Calu3 (cell line): ENCODE data around the gene C9. TPM values are rescaled to one million over a fixed set of nuclear protein-coding genes. Genes with fewer than 3 reads are reported as not detected.

ENCODE experiments used
- Bru-seq: library from RNA; stranded (reverse); fragments of 400-500 nt; gene quantifications from one replicate; lab custom pipeline; 2021; lab: Mats Ljungman, UMichigan
- BruChase-seq, 2 experiments: library from RNA; stranded (reverse); fragments of 400-500 nt; gene quantifications; one replicate each; lab custom pipeline; 2021; lab: Mats Ljungman, UMichigan
- BruUV-seq: library from RNA; stranded (reverse); fragments of 400-500 nt; replicated peaks from 2 replicates; lab custom pipeline; 2021; lab: Mats Ljungman, UMichigan
- CTCF ChIA-PET: fragments of 300-600 bp; sonication (Branson Sonifier 250); formaldehyde crosslinking; loops from one replicate; lab custom pipeline; 2022; ENCODE audit warnings: antibody characterized with exemption; lab: Charles Lee
- DNase-seq: peaks from one replicate; pipeline ENCODE4 v3.0.0; 2022
- H3K27ac Mint-ChIP-seq: one replicate; pipeline ENCODE4 v1.8.0; 2022; ENCODE audit warnings: mixed read lengths; ENCODE audit not compliant: unreplicated experiment
- H3K27me3 Mint-ChIP-seq: one replicate; pipeline ENCODE4 v1.8.0; 2022; ENCODE audit warnings: mixed read lengths; ENCODE audit not compliant: unreplicated experiment
- H3K36me3 Mint-ChIP-seq: one replicate; pipeline ENCODE4 v1.8.0; 2022; ENCODE audit warnings: mild to moderate bottlenecking, moderate library complexity, mixed read lengths; ENCODE audit not compliant: insufficient read depth, unreplicated experiment
- H3K4me1 Mint-ChIP-seq: one replicate; pipeline ENCODE4 v1.8.0; 2022; ENCODE audit warnings: mild to moderate bottlenecking, low read depth, mixed read lengths; ENCODE audit not compliant: unreplicated experiment
- H3K4me3 Mint-ChIP-seq: one replicate; pipeline ENCODE4 v1.8.0; 2022; ENCODE audit warnings: mild to moderate bottlenecking, low read depth, moderate library complexity, mixed read lengths; ENCODE audit not compliant: unreplicated experiment
- H3K9me3 Mint-ChIP-seq: one replicate; pipeline ENCODE4 v1.8.0; 2022; ENCODE audit warnings: low read depth, mixed read lengths; ENCODE audit not compliant: unreplicated experiment
- intact Hi-C: fragments of 100-400 bp; cut with micrococcal nuclease; formaldehyde crosslinking; loops from one replicate; pipeline ENCODE4 v1.10.0; 2022; ENCODE audit not compliant: unreplicated experiment
- long read RNA-seq: library from polyadenylated mRNA; stranded (forward); transcript quantifications from one replicate; pipeline ENCODE4 v2.0.0, GENCODE V29; 2022
- total RNA-seq: library from RNA; stranded (reverse); gene quantifications from 2 replicates; pipeline ENCODE4 v1.2.3, GENCODE V29; 2022
- TF ChIP-seq, protein P1 (sequence below): fragments of 200-600 bp; IDR thresholded peaks from one replicate; pipeline ENCODE4 v1.8.0; 2022; ENCODE audit warnings: antibody characterized with exemption; ENCODE audit not compliant: unreplicated experiment

C9 gene
- total RNA-seq (not detected in 2 replicates), Bru-seq, nascent RNA (percentile 9 among the genes with signal in this experiment), BruChase-seq, experiment 1, labeled RNA remaining after a 6-hour chase (percentile 8 among the genes with signal in this experiment), BruChase-seq, experiment 2, labeled RNA remaining after a 2-hour chase (percentile 9 among the genes with signal in this experiment)
- long read RNA-seq = 0 reads

DNA sequence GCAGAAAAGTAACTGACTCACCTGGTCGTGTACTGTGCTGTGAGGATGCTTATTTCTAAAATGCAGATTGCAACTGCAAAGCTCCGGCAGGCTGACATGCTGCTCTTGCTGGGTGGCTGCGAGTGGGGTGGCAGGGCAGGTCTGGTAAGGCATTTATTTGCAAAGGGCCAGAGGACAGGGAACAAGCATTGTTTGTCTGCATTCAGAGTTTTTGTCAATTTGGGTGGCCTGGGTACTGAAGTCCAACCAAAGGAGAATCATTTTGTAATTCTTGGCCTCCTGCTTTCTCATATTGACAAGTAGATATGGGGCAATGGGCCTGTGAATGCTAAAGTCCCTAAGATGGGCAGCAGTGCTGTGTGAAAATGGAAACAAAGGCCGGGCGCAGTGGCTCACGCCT is at the start of gene C9:
C9 (minus strand) TSS at position 129 of the 400 bp plus-strand sequence; CDS start at position 98, 31 bp downstream.
- intact Hi-C loops = no loop called here
- Mint-ChIP-seq H3K36me3 (peaks cover 6% of the 10 kb centered on the region), H3K4me1 (peaks cover 21% of the 10 kb centered on the region), H3K4me3 (no peak within 1 kb of the TSS), H3K27me3 (no peaks in the 10 kb centered on the region), H3K9me3 (peaks cover under 1% of the 10 kb centered on the region), H3K27ac (no peak within 1 kb of the TSS)
- BruUV-seq = no TSS peak
- CTCF ChIA-PET = no interaction called here
- TF ChIP-seq, protein P1, sequence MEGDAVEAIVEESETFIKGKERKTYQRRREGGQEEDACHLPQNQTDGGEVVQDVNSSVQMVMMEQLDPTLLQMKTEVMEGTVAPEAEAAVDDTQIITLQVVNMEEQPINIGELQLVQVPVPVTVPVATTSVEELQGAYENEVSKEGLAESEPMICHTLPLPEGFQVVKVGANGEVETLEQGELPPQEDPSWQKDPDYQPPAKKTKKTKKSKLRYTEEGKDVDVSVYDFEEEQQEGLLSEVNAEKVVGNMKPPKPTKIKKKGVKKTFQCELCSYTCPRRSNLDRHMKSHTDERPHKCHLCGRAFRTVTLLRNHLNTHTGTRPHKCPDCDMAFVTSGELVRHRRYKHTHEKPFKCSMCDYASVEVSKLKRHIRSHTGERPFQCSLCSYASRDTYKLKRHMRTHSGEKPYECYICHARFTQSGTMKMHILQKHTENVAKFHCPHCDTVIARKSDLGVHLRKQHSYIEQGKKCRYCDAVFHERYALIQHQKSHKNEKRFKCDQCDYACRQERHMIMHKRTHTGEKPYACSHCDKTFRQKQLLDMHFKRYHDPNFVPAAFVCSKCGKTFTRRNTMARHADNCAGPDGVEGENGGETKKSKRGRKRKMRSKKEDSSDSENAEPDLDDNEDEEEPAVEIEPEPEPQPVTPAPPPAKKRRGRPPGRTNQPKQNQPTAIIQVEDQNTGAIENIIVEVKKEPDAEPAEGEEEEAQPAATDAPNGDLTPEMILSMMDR = no peak
- DNase-seq = no peak

DNA sequence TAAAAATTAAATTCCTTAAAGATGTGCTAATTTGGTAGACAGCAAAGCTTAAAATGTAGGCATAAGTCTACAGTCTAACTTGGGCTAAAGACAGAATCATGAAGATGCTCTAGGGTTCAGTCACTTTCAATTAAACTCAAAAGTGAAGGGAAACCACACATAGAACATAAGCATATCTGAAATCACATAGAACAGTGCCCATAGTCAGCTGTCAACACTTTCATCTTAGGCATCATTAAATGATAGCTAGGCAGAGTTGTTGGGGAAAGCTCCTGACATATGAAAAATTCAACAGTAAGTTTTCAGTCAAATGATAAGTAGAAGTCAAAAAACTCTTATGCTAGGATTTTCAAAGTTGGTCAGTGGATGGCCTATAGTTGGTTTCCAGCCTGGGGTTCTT is 49.5 kb upstream of the C9 start:
- TF ChIP-seq, protein P1 = no peak
- H3K4me1 Mint-ChIP-seq = peaks cover 25% of the 10 kb centered on the region
- intact Hi-C loops = no loop called here
- no peaks in the 10 kb centered on the region for H3K27me3 Mint-ChIP-seq
- H3K9me3 Mint-ChIP-seq = no peaks in the 10 kb centered on the region
- no peak overlapping the region for H3K27ac Mint-ChIP-seq
- no peak overlapping the region for H3K4me3 Mint-ChIP-seq
- DNase-seq = no peak
- BruUV-seq = no TSS peak
- CTCF ChIA-PET = no interaction called here
- H3K36me3 Mint-ChIP-seq = no peaks in the 10 kb centered on the region

DNA sequence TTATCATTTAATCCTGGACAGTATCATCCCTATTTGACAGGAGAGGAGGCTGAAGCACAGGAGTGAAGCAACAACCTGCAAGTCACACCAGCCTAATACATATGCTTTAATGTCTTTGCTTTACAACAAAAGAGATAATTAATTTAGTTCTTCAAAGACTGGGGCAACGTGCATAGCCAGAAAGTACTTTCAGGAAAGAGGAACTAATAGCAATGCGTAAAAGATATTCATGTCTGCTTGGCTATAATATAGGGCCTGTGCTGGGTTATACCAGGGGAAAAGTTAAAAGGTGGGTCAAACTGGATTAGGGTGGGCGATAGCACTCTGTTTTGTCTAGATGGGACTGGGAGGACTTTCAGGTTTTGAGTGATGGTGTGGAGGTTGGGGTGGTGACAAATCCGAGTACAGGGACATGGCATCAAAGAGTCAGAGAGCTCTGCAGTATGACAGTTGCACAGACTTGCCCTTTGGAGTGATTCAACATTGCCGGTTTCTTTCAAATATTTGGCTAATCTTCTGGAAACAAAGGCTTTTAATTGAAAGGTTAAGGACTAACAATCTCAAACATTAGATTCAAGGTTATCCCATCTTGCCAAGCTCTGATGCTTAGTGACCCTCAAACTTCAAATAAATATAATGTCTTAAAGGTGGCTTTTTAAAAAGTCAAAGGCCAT is 48.6 kb upstream of the C9 start:
- CTCF ChIA-PET = no interaction called here
- no TSS peak for BruUV-seq
- no peak for DNase-seq

GRCh38 chr5:39411985-39412384 is 47.7 kb upstream of the C9 start:
- BruUV-seq = no TSS peak
- no peak for DNase-seq
- Mint-ChIP-seq H3K27me3 (no peaks in the 10 kb centered on the region), H3K9me3 (no peaks in the 10 kb centered on the region), H3K36me3 (no peaks in the 10 kb centered on the region), H3K4me3 (no peak overlapping the region), H3K4me1 (peaks cover 25% of the 10 kb centered on the region), H3K27ac (no peak overlapping the region)
- CTCF ChIA-PET = interaction anchor here (2.7 kb wide), 1 partner anchor 11 kb away, joined by 9 read pairs; no protein-coding TSS in a partner anchor
- intact Hi-C loops = no loop called here
- TF ChIP-seq, protein P1 = no peak

More for the DNA sequence above, 48.6 kb upstream of the C9 start:
- no peak overlapping the region for H3K4me3 Mint-ChIP-seq
- no peak overlapping the region for H3K27ac Mint-ChIP-seq
- intact Hi-C loops = no loop called here
- H3K4me1 Mint-ChIP-seq = peaks cover 25% of the 10 kb centered on the region
- TF ChIP-seq, protein P1 = no peak
- H3K36me3 Mint-ChIP-seq = no peaks in the 10 kb centered on the region
- no peaks in the 10 kb centered on the region for H3K9me3 Mint-ChIP-seq
- no peaks in the 10 kb centered on the region for H3K27me3 Mint-ChIP-seq
